Renal cortex interstitium (tissue), 11 donors: ENCODE results near the gene SNRPA. TPM values are rescaled to one million over a fixed set of nuclear protein-coding genes. Genes with fewer than 3 reads are reported as not detected.
"Not testable (repeated sequence)": the region's sequence is repeated elsewhere in the genome, so short reads cannot be mapped to it uniquely, and the experiment has no call there.

Experiments
- DNase-seq, 11 donors: peaks; one replicate each; pipeline ENCODE4 v3.0.0-alpha.2; 2013; ENCODE audit warnings: low read depth in 9 of 11, low spot score in 4 of 11; ENCODE audit errors: extremely low read depth in 1 of 11
- polyA plus RNA-seq, 3 donors: library from polyadenylated mRNA; unstranded; fragments of 120-200 nt; gene quantifications; one replicate each; pipeline ENCODE4 v1.2.1, GENCODE V29; 2013; ENCODE audit not compliant: insufficient read length in 3 of 3

The SNRPA gene
- polyA plus RNA-seq, 3 donors, result 111 to 126 (median 117) TPM

DNA sequence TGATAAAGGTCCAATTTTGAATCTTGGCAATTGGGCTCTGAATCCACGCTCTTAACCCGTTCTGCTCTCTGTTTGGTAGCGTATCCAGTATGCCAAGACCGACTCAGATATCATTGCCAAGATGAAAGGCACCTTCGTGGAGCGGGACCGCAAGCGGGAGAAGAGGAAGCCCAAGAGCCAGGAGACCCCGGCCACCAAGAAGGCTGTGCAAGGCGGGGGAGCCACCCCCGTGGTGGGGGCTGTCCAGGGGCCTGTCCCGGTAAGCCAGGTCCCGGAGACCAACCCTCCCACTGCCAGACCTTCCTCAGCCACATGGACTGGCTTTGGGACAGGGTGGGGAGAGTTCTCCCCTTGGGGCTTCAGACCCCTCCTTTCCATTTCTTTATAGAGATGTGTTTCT lies 8.3 kb downstream of the SNRPA start:
- DNase-seq, result no peak

DNA sequence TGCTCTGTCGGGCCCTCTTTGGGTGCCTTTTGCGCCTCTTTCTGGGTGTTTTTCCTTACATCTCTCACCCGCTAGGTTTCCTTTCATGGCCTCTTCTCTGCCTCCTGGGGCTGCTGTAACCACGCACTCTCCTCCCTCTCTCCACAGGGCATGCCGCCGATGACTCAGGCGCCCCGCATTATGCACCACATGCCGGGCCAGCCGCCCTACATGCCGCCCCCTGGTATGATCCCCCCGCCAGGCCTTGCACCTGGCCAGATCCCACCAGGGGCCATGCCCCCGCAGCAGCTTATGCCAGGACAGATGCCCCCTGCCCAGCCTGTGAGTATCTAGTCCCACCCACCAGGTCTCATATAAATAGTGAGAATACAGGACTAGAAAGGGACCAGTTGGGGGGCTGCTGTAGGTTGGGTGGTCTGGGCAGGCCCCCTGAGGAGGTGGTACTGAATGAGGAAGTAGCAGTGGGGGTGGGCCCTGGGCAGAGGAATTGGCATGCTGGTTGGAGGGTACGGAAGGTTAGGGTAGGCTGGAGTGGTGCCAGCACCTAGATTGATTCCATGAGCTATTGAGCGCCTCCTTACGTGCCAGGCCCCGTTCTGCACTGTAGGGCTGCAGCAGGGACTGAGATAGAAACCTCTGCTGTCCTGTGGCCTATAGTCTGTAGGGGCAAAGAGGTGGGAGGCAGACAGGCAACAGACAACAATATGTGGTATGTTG lies 11.9 kb downstream of the SNRPA start:
- DNase-seq, result no peak

DNA sequence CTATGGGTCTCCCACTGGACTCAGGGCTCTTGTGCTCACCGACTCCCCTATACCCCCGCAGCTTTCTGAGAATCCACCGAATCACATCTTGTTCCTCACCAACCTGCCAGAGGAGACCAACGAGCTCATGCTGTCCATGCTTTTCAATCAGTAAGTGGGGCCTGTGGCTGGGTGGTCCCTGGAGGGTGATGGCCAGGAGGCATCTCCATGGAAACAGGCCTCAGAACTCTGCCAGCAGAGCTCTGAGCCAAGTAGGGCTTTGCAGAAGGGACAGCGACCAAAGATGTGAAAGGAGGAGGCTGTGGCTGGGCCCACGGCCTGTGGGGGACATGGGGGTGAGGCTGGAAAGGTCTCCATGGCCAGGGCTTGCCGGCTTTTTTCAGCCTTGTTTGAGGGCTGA lies 12.5 kb downstream of the SNRPA start:
- no peak for DNase-seq

DNA sequence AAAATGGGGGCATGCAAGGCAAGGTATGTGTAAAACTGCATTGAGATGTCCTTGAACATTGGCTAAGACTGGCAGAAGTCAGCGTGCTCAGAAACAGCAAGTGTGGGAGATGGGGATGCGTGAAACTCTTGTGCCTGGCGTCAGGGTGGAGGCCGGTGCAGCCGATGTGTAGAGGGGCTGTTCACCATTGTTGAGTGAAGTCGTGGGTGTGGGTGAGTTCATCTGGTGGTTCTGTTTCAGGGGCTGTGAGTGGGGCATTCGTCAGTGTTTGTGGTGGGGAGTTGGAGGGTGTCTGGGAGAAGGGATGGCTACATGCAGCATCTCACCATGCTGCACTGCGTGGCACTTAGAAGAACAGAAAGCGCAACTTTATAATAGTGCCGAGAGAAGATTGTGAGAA lies 13.0 kb downstream of the SNRPA start:
- DNase-seq, result no peak

DNA sequence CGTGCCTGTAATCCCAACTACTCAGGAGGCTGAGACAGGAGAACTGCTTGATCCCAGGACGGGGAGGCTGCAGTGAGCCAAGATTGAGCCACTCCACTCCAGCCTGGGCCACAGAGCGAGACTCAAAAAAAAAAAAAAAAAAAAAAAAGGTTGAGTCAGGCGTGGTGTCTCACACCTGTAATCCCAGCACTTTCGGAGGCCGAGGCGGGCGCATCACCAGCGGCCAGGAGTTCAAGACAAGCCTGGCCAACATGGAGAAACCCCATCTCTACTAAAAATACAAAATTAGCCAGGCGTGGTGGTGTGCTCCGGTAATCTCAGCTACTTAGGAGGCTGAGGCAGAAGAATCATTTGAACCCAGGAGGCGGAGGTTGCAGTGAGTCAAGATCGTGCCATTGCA lies 15.4 kb downstream of the SNRPA start:
- not testable (repeated sequence) for DNase-seq

DNA sequence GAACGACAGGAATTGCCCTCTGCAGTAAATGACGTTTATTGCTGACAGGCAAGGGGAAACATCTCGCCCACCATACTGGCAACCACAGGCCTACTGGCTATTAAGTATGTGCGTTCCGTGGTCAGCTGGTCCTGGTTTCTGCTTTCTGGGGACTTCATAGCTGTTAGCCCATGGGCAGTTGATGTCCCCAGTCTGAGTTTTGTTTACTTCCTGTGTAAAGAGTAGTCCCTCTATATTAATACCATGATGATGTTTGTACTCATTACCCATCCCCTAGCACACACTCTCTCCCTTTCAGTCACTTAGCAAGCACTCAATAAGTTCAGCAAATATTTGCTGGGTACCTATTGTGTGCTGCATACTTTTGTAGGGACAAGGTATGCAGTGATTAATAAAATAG lies 17.9 kb downstream of the SNRPA start:
- DNase-seq, result no peak

DNA sequence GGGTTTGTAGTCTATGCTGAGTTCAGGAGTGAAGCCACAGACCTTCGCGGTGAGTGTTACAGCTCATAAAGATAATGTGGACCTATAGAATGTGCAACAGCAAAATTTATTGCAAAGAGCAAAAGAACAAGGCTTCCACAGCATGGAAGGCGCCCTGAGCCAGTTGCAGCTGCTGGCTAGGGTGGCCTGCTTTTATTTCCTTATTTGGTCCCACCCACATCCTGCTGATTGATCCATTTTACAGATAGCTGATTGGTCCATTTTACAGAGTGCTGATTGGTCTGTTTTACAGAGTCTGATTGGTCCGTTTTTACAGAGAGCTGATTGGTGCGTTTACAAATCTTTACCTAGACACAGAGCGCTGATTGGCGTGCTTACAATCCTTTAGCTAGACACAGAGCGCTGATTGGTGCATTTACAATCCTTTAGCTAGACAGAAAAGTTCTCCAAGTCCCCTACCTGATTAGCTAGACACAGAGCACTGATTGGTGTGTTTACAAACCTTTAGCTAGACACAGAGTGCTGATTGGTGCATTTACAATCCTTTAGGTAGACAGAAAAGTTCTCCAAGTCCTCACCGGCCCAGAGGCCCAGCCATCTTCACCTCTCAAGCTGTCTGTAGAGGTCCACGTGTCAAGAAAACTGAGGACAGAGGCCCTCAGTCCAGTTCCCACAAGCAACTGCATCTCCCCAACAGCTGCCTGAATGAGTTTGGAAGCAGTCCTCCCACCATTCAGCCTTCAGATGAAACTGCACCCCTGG lies 20.3 kb downstream of the SNRPA start:
- DNase-seq, result not testable (repeated sequence)

DNA sequence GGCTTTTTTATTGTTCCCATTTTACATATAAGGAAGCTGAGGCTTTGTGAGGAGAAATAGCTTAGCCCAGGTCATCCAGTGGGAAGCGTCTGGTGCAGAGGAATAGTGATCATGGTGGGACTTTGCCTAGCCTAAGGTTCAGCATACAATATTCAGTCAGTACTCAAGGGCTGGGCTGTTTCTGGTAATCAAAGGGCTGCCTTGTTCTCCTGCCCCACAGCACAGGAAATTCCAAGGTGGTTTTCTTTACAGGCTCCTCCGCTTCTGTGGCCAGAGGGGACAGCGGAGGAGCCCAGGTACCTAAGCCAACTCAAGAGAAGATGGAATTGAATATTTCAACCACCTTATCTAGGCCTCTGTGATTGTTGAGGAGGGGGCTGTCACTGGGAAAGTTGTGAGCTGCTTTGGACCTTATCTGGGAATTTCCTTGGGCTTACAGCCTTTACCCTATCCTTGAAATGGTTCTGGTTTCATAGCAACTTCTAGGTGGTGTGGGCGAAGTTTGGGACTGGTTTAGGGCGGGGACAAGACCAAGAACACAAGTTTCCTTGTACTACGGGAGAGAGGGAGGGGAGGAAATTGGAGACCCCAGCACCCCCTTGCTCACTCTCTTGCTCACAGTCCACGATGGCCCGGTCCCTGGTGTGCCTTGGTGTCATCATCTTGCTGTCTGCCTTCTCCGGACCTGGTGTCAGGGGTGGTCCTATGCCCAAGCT lies 24.1 kb downstream of the SNRPA start, which contains the start of gene MIA:
TSS of gene MIA (plus strand) at position 606 of the 716 bp plus-strand sequence. CDS start at position 628, 22 bp downstream.
- no peak for DNase-seq

DNA sequence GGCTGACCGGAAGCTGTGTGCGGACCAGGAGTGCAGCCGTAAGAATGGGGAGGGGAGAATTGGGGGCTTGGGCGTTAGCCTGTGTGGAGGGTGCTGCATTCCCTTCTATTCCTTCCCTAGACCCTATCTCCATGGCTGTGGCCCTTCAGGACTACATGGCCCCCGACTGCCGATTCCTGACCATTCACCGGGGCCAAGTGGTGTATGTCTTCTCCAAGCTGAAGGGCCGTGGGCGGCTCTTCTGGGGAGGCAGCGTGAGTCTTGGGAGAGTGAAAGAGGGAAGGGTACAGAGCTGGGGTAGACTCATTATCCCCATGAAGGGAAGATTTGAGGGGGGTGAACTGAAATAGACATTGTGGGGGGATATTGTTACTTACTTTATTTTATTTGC lies 24.6 kb downstream of the SNRPA start:
- no peak for DNase-seq

DNA sequence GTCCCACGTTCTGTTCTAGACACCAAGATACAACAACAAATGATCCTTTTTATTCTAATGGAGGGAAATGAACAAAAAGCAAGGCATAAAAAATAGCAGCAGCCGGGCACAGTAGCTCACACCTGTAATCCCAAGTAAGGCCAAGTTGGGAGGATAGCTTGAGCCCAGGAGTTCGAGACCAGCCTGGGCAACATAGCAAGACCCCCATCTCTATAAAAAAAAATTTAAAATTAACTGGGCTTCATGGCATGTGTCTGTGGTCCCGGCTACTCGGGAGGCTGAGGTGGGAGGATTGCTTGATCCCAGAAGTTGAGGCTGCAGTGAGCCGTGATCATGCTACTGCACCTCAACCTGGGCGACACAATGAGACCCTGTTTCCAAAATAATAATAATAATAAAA lies 25.4 kb downstream of the SNRPA start:
- no peak for DNase-seq

DNA sequence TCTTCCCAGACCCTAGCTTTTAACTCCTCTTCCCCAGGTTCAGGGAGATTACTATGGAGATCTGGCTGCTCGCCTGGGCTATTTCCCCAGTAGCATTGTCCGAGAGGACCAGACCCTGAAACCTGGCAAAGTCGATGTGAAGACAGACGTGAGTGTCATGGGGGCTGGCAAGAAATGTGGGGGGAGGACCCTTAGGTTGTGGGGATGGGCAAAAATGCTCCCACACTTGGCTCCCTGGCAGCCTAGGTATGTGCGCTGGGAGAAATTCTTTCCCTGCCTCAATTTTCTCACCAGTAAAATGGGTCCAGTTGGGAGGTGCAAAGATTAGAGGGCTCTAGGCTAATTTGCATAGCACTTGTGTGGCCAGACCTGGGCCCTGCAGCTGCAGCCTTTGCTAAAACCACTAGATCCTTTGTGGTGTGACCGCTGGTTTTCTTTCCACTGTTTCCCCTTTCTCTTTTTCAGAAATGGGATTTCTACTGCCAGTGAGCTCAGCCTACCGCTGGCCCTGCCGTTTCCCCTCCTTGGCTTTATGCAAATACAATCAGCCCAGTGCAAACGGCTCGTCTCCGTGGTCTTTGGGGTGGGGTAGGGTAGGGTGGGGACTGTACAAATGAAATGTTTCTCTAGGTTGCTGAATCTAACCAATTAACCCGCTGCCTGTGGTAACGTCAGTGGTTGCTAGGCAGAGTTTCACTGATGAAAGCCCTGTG lies 26.1 kb downstream of the SNRPA start:
- peak; percentile 80 to 95 (median 90) for DNase-seq

DNA sequence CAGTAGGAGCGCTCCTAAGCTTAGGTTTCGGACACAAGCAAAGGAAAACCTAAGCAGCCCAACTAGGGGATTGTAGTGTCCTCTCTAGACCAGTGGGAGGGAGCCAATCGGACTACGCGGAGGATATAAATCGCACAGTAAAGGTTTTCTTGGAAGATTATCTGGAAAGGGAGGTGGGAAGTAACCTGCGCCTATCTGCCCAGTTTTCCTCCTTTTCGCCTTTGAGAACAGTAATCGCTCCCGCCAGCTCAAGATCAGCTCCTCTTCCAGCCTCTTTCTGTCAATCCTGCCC lies 26.6 kb downstream of the SNRPA start:
- no peak for DNase-seq

DNA sequence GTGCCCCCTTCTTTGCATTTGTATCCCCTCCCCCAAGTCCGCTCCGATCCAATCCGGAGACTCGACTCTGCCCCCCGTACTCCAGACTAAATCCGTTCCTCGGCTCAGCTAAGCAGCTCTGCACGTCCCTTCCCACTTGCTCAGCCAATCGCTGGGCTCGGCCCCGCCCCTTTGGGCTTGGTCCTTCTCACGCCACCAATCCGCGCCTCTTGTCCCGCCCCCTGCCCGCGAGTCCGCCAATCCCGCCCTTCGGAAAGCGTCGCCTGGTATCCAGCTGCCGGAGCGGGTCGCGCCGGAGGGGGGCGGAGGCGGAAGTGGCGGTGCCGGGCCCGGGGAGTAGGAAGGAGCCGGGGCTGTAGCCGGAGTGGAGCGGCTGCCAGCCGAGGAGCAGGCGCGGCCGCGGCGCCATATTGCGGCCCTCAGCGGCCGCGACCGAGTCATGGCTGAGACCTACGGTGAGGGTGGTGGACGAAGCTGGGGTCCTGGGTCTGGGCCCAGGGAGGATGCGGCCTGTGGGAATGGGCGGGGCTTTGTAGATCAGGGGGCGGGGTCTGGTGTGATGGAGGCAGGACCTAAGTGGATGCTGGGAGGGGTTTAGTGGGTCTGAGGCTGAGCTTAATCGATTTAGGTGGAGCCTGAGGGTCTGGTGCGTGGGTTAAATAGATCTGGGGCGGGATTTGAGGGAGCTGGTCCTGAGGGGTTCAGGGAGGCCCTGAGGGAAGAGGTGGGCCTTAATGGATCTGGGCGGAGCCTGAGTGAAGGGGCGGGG lies 27.1 kb downstream of the SNRPA start, which contains the start of gene RAB4B:
TSS of gene RAB4B (plus strand) at position 311 of the 769 bp plus-strand sequence. CDS start at position 440, 129 bp downstream.
- peak; percentile 98 to 100 (median 100) for DNase-seq

DNA sequence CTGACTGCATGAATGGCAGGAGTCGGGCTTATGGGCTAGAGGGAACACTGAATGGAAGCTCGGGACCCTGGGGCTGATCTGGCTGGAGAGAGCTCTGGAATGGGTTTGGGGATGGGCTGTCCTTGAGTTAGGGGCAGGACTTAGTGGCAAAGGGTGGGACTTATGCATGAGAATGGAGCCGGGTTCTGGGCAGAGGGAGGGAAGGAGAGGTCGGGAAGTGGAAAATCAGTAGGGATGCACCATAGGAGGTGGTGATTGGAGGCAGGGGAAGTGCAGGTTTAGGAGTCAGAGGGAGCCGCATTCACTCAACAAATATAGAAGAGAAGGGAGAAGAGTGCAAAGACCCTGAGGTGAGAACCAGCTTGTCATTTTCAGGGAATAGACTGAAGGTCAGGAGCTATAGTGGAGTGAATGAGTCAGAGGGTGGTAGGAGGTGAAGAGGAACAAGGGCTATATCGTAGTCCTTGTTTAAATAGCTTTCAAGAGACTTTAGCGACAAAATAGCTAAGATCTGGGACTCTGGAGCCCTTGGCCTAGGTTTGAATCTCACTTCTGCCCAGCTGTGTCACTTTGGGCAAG lies 27.8 kb downstream of the SNRPA start:
- no peak for DNase-seq

DNA sequence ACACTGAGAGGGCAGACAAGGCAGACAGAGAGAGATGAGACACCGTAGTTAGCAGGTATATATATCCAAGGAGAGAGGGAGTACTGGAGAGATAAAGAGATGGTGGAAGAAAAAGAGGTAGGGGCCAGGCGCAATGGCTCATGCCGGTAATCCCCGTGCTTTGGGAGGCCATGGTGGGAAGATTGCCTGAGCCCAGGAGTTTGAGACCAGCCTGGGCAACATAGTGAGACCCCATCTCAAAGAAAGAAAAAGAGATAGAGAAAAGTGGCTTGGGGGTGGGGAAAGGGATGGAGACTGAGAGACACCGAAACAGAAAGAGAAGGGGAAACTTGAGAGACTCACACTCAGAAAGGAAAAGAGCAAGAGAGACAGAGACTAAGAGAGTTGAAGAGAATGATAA lies 29.6 kb downstream of the SNRPA start:
- no peak for DNase-seq

DNA sequence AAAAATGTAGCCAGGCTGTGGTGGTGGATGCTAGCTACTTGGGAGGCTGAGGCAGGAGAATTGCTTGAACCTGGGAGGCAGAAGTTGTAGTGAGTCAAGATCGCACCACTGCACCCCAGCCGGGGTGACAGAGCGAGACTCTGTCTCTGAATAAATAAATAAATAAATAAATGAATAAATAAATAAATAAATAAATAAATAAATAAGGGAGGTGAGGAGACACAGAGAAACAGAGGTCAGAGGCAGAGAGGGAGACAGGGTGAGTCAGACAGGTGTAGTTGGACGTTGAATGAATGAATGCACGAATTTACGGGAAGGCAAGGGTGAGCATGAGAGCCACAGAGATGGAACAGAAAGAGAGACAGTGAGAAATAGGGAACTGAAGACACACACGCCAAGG lies 30.1 kb downstream of the SNRPA start:
- DNase-seq, result no peak

DNA sequence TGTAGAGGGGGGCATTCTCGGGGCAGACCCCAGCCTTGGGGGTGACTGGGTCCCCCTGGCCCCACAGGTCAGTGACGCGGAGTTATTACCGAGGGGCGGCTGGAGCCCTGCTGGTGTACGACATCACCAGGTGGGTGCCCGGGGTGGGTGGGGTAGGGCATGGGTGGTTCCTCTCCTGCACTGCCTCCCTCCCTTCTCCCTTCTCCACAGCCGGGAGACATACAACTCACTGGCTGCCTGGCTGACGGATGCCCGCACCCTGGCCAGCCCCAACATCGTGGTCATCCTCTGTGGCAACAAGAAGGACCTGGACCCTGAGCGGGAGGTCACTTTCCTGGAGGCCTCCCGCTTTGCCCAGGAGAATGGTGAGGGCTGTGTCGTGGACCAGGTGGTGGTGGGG lies 32.7 kb downstream of the SNRPA start:
- DNase-seq, result no peak

DNA sequence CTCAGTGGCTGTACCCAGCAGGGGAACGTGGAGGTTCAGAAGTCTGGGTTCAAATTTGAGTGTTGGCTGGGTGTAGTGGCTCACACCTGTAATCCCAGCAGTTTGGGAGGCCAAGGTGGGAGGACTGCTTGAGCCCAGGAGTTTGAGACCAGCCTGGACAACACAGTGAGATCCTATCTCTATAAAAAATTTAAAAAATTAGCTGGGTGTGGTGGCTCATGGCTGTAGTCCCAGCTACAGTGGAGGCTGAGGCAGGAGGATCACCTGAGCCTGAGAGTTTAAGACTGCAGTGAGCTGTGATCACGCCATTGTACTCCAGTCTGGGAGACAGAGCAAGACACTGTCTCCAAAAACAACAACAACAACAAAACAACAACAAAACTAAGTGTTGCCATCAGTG lies 33.1 kb downstream of the SNRPA start:
- DNase-seq, result not testable (repeated sequence)
